H9 (cell line): Measurements from ENCODE around the gene GTF2A2. TPM values are rescaled to one million over a fixed set of nuclear protein-coding genes. Genes with fewer than 3 reads are reported as not detected.

Source experiments
- DNase-seq: peaks from one replicate; pipeline ENCODE4 v3.0.0-alpha.2; 2017
- H2AFZ ChIP-seq: one replicate; pipeline ENCODE4 v1.6.1; 2013; ENCODE audit warnings: mild to moderate bottlenecking, low read length, control low read depth, moderate library complexity
- H2AK5ac ChIP-seq: 2 replicates; pipeline ENCODE4 v1.6.1; 2013; ENCODE audit warnings: low read length, control low read depth, mixed read lengths; ENCODE audit not compliant: insufficient read length
- H2BK120ac ChIP-seq: one replicate; pipeline ENCODE4 v1.6.1; 2013; ENCODE audit warnings: low read depth, mild to moderate bottlenecking, low read length, control low read depth, inconsistent platforms; ENCODE audit not compliant: poor library complexity, severe bottlenecking
- H2BK12ac ChIP-seq: 2 replicates; pipeline ENCODE4 v1.6.1; 2013; ENCODE audit warnings: low read length, control low read depth, mixed read lengths, low read depth; ENCODE audit not compliant: insufficient read length
- H2BK15ac ChIP-seq: 2 replicates; pipeline ENCODE4 v1.6.1; 2013; ENCODE audit warnings: low read depth, low read length, control low read depth
- H2BK20ac ChIP-seq: one replicate; pipeline ENCODE4 v1.6.1; 2013; ENCODE audit warnings: low read depth, mild to moderate bottlenecking, low read length, control low read depth, inconsistent platforms; ENCODE audit not compliant: poor library complexity, severe bottlenecking
- H2BK5ac ChIP-seq: 2 replicates; pipeline ENCODE4 v1.6.1; 2013; ENCODE audit warnings: low read length, control low read depth, mixed read lengths; ENCODE audit not compliant: insufficient read length
- H3K14ac ChIP-seq: 2 replicates; pipeline ENCODE4 v1.6.1; 2013; ENCODE audit warnings: low read length, control low read depth; ENCODE audit not compliant: insufficient read depth
- H3K18ac ChIP-seq: 2 replicates; pipeline ENCODE4 v1.6.1; 2013; ENCODE audit warnings: low read depth, mild to moderate bottlenecking, mixed read lengths, low read length, control low read depth; ENCODE audit not compliant: insufficient read length
- H3K23ac ChIP-seq: 2 replicates; pipeline ENCODE4 v1.6.1; 2013; ENCODE audit warnings: low read length, control low read depth, mixed read lengths, low read depth; ENCODE audit not compliant: insufficient read length
- H3K23me2 ChIP-seq: 2 replicates; pipeline ENCODE4 v1.6.1; 2013; ENCODE audit warnings: low read depth, mild to moderate bottlenecking, mixed read lengths, low read length, control low read depth; ENCODE audit not compliant: insufficient read length, poor library complexity, severe bottlenecking
- H3K27ac ChIP-seq: 2 replicates; pipeline ENCODE4 v1.5.1; 2013; ENCODE audit warnings: low read length, control low read depth, mixed read lengths, low read depth; ENCODE audit not compliant: insufficient read length
- H3K27me3 ChIP-seq: 2 replicates; pipeline ENCODE4 v1.6.1; 2013; ENCODE audit warnings: low read length, control low read depth, inconsistent platforms; ENCODE audit not compliant: insufficient read depth
- H3K4ac ChIP-seq: 2 replicates; pipeline ENCODE4 v1.6.1; 2013; ENCODE audit warnings: low read depth, mild to moderate bottlenecking, control low read depth, inconsistent platforms, low read length, moderate library complexity
- H3K4me1 ChIP-seq: 2 replicates; pipeline ENCODE4 v1.6.1; 2013; ENCODE audit warnings: low read length, control low read depth, inconsistent platforms; ENCODE audit not compliant: insufficient read depth
- H3K4me2 ChIP-seq: 2 replicates; pipeline ENCODE4 v1.6.1; 2013; ENCODE audit warnings: low read length, control low read depth, mixed read lengths; ENCODE audit not compliant: insufficient read length, insufficient read depth
- H3K56ac ChIP-seq: 2 replicates; pipeline ENCODE4 v1.6.1; 2013; ENCODE audit warnings: low read depth, mild to moderate bottlenecking, mixed read lengths, low read length, control low read depth; ENCODE audit not compliant: insufficient read length
- H3K79me1 ChIP-seq: 2 replicates; pipeline ENCODE4 v1.6.1; 2013; ENCODE audit warnings: low read depth, mild to moderate bottlenecking, moderate library complexity, low read length, control low read depth, inconsistent platforms; ENCODE audit not compliant: insufficient read depth, poor library complexity, severe bottlenecking
- H3K79me2 ChIP-seq: 2 replicates; pipeline ENCODE4 v1.6.1; 2013; ENCODE audit warnings: low read length, control low read depth, inconsistent platforms; ENCODE audit not compliant: insufficient read depth
- H3K9ac ChIP-seq: 2 replicates; pipeline ENCODE4 v1.6.1; 2013; ENCODE audit warnings: low read length, control low read depth, mixed read lengths; ENCODE audit not compliant: insufficient read length; ENCODE audit errors: extremely low read depth
- H3K9me3 ChIP-seq: one replicate; pipeline ENCODE4 v1.6.1; 2013; ENCODE audit warnings: low read depth, low read length, inconsistent platforms; ENCODE audit not compliant: control insufficient read depth
- H3T11ph ChIP-seq: one replicate; pipeline ENCODE4 v1.6.1; 2013; ENCODE audit warnings: mild to moderate bottlenecking, low read length, control low read depth, inconsistent platforms
- H4K20me1 ChIP-seq: one replicate; pipeline ENCODE4 v1.6.1; 2013; ENCODE audit not compliant: control insufficient read depth, insufficient read length, insufficient read depth
- H4K5ac ChIP-seq: 2 replicates; pipeline ENCODE4 v1.6.1; 2013; ENCODE audit warnings: low read depth, mild to moderate bottlenecking, mixed read lengths, low read length, control low read depth; ENCODE audit not compliant: insufficient read length
- H4K8ac ChIP-seq: replicated peaks from 2 replicates; pipeline ENCODE4 v1.6.1; 2013; ENCODE audit warnings: low read length, control low read depth, mixed read lengths, low read depth; ENCODE audit not compliant: insufficient read length
- H4K91ac ChIP-seq: 2 replicates; pipeline ENCODE4 v1.6.1; 2013; ENCODE audit warnings: low read depth, mild to moderate bottlenecking, moderate library complexity, mixed read lengths, low read length, control low read depth; ENCODE audit not compliant: insufficient read length
- H3K27ac Mint-ChIP-seq, 3 experiments: 2 replicates in 2 of 3; 3 replicates in 1 of 3; pipeline ENCODE4 v1.8.0; 2020 to 2021; ENCODE audit warnings: mixed read lengths in 3 of 3, mild to moderate bottlenecking in 1 of 3, moderate library complexity in 1 of 3
- H3K27me3 Mint-ChIP-seq: 2 replicates; pipeline ENCODE4 v1.8.0; 2021; ENCODE audit warnings: low read depth, mild to moderate bottlenecking, moderate library complexity, mixed read lengths
- H3K36me3 Mint-ChIP-seq, 3 experiments: 2 replicates in 2 of 3; 3 replicates in 1 of 3; pipeline ENCODE4 v1.8.0; 2020 to 2021; ENCODE audit warnings: low read depth in 3 of 3, mixed read lengths in 3 of 3; ENCODE audit not compliant: insufficient read depth in 1 of 3
- H3K4me1 Mint-ChIP-seq, 2 experiments: 2 replicates each; pipeline ENCODE4 v1.8.0; 2020; ENCODE audit warnings: mixed read lengths in 2 of 2
- H3K4me3 Mint-ChIP-seq, 2 experiments: 2 replicates in 1 of 2; 3 replicates in 1 of 2; pipeline ENCODE4 v1.8.0; 2020 to 2021; ENCODE audit warnings: mild to moderate bottlenecking in 2 of 2, mixed read lengths in 2 of 2, moderate library complexity in 1 of 2
- H3K9me3 Mint-ChIP-seq, 2 experiments: 2 replicates in 1 of 2; 3 replicates in 1 of 2; pipeline ENCODE4 v1.8.0; 2020; ENCODE audit warnings: mild to moderate bottlenecking in 2 of 2, mixed read lengths in 2 of 2, moderate library complexity in 1 of 2
- WGBS: extraction: QIAGEN DNeasy Blood & Tissue Kit; methylation state at CpG from one replicate; pipeline ENCODE4 v1.1.7; 2013; ENCODE audit warnings: missing lambda C conversion rate, low lambda C conversion rate, mixed read lengths; ENCODE audit not compliant: insufficient read length; ENCODE audit errors: extremely low coverage; 5-methylcytosine and 5-hydroxymethylcytosine counted together
- total RNA-seq: library from RNA; stranded (reverse); gene quantifications from 2 replicates; pipeline ENCODE4 v1.2.1, GENCODE V29; 2021
- TF ChIP-seq, protein P1 (sequence below): fragments of 200-600 bp; sonication (generic); conservative IDR thresholded peaks from 3 replicates; pipeline ENCODE4 v1.8.0; 2021; ENCODE audit warnings: antibody characterized with exemption, mild to moderate bottlenecking

GTF2A2 gene
- total RNA-seq, 1 experiment from 2014 or later = 144 TPM

DNA sequence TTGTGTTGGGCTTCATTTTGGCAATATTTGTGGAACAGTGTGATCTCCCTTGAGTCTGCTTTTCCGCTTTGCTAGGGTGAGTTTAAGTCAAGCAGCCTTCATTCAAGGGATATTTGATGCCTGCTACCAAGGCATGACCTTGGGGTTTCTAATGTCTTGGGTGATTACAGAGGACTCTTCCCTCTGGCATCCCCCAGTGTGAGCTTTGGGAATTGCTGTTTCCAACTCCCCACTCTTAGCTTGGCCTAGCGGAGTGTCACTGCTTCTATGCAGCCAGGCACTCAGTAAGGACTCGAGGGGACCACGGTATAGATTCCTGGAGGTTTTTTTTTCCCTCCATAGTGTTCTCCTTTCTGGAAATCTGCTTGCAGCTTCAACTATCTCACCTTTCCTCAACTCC is 24.6 kb downstream of the GTF2A2 start:
- no peak overlapping the region for H3K9ac ChIP-seq
- H3K79me2 ChIP-seq = no peaks in the 10 kb centered on the region
- no peak overlapping the region for H3K4me3 Mint-ChIP-seq
- no peak overlapping the region for H4K91ac ChIP-seq
- no peak overlapping the region for H2AFZ ChIP-seq
- TF ChIP-seq, protein P1, sequence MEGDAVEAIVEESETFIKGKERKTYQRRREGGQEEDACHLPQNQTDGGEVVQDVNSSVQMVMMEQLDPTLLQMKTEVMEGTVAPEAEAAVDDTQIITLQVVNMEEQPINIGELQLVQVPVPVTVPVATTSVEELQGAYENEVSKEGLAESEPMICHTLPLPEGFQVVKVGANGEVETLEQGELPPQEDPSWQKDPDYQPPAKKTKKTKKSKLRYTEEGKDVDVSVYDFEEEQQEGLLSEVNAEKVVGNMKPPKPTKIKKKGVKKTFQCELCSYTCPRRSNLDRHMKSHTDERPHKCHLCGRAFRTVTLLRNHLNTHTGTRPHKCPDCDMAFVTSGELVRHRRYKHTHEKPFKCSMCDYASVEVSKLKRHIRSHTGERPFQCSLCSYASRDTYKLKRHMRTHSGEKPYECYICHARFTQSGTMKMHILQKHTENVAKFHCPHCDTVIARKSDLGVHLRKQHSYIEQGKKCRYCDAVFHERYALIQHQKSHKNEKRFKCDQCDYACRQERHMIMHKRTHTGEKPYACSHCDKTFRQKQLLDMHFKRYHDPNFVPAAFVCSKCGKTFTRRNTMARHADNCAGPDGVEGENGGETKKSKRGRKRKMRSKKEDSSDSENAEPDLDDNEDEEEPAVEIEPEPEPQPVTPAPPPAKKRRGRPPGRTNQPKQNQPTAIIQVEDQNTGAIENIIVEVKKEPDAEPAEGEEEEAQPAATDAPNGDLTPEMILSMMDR = peak; percentile 75
- H3K4me1 ChIP-seq = no peaks in the 10 kb centered on the region
- peaks cover 0 to 4% (median 2%) of the 10 kb centered on the region in 3 experiments; a peak in 2 of 7 replicates for H3K36me3 Mint-ChIP-seq
- no peaks in the 10 kb centered on the region for H3K9me3 Mint-ChIP-seq
- no peak overlapping the region for H3K4me2 ChIP-seq
- no peak overlapping the region for H2BK120ac ChIP-seq
- no peak overlapping the region for H3K14ac ChIP-seq
- no peak overlapping the region for H2BK12ac ChIP-seq
- no peak overlapping the region for H4K5ac ChIP-seq
- no peaks in the 10 kb centered on the region for H3K79me1 ChIP-seq
- H2BK15ac ChIP-seq = no peak overlapping the region
- H3K23me2 ChIP-seq = no peaks in the 10 kb centered on the region
- no peak overlapping the region for H3K27ac ChIP-seq
- no peak overlapping the region for H3T11ph ChIP-seq
- H3K18ac ChIP-seq = no peak overlapping the region
- H3K27me3 ChIP-seq = no peaks in the 10 kb centered on the region
- H4K20me1 ChIP-seq = no peaks in the 10 kb centered on the region
- H2AK5ac ChIP-seq = no peak overlapping the region
- no peak overlapping the region for H3K56ac ChIP-seq
- no peak overlapping the region for H4K8ac ChIP-seq
- H2BK20ac ChIP-seq = no peak overlapping the region
- peak; percentile 74 for DNase-seq
- peaks cover 3 to 4% of the 10 kb centered on the region in 2 experiments; a peak in 3 of 4 replicates for H3K4me1 Mint-ChIP-seq
- peaks cover 3% of the 10 kb centered on the region; the same call in 1 of the 2 replicates for H3K27me3 Mint-ChIP-seq
- H2BK5ac ChIP-seq = no peak overlapping the region
- no peaks in the 10 kb centered on the region for H3K9me3 ChIP-seq
- H3K27ac Mint-ChIP-seq = no peak overlapping the region
- H3K4ac ChIP-seq = no peak overlapping the region
- no peak overlapping the region for H3K23ac ChIP-seq
- no CpG with 5 or more reads among the region's 4 CpGs for WGBS
